ENCODE data around the gene EEF2K.

GRCh38 chr16:22184615-22184968, 21.5 kb upstream of the EEF2K start:
- no peak for TF ChIP-seq SP1 (IDR thresholded peaks at IDR 0.05)
- no peak for TF ChIP-seq SP1 (CRISPR knock-in tag; IDR thresholded peaks at IDR 0.05)
- no peak for TF ChIP-seq POLR2AphosphoS5 (IDR thresholded peaks at IDR 0.05; ENCODE audit: low read depth, low read length)

Measured in HepG2 (cell line).